GM21526 (cell line): ENCODE data around the gene LGALSL.

Experiments
- ATAC-seq: cut with Tn5 transposase; IDR thresholded peaks from one replicate; pipeline ENCODE4 v1.9.1; 2021; ENCODE audit warnings: moderate library complexity; ENCODE audit not compliant: unreplicated experiment, low FRiP score

The LGALSL gene

DNA sequence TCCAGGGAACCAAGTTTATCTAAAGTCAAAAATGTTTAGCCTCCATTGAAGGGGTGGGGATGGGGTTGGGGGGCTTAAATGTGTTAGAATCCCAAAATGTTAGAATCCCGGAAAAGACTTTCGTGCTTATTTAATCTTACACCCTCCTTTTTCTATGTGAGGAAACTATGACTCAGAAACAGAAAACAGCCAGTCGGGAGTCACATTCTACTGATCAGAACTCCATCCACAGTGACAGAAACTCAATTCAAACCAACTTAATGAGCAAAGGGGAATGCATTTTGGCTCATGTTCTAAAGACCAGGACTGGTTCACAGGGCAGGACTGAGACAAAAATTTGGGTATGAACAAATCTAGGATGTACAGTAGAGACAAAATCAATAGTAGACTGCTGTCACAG is 38.3 kb downstream of the LGALSL start:
- ATAC-seq, result no peak

DNA sequence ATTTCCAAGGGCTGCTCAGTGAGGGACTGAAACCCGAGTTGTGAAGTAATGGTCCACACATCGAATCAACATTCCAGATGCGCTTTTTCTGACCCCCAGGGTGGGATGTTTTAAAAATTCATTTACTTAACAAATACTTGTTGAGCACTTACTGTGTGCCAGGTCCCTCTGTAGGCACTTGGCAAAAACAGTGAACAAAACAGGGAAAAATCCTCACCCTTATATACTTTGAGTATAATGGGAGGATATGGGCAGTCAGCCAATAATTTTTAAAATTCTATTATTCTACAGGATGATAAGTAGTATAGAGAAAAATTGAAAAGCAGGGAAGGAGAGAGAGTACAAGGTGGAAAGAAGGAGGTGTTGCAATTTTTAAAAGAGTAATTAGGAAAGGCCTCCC is 38.9 kb downstream of the LGALSL start:
- ATAC-seq, result no peak

GRCh38 chr2:64493788-64494187 is 39.8 kb downstream of the LGALSL start:
- no peak for ATAC-seq

DNA sequence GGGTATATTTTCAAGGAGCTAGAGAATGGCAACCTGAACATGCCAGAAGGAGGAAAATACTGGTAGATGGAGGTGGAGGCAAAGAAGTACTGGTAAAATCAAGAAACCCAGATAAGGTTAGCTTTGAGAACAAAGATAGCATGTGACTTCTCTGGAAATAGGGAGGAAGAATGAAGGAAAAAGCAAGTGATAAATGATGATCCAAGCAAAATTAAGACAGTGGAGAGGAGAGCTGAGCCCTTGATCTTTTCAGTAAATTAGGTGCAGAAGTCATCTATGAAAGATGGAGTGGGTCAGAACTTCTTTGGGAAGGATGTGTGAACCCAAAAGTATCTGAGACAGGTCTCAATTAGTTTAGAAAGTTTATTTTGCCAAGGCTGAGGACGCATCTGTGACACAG is 44.5 kb downstream of the LGALSL start:
- ATAC-seq, result no peak

- no peak for ATAC-seq
Measured at GRCh38 chr2:64500549-64500948, 46.6 kb downstream of the LGALSL start.

DNA sequence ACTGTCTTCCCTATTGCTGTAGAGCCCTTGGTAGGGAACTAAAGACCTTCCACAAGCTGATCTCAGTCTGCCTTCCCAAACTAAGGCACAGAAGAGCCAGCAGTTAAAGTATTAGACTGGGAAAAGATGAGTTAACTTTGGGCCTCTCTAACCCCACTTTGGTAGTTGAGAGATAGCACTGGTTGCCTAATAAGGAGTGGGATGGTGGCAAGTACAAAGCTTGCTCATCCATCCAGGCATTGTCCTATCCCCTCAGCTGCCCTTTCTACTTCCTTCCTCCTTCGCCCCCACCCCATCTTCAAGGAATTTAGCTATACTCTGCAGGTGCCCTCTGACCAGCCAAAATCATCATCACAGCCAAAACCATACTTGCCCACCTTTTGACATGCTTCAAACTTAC is 48.0 kb downstream of the LGALSL start:
- ATAC-seq, result no peak

- ATAC-seq, result no peak
Measured at GRCh38 chr2:64502860-64503259, 48.9 kb downstream of the LGALSL start.

DNA sequence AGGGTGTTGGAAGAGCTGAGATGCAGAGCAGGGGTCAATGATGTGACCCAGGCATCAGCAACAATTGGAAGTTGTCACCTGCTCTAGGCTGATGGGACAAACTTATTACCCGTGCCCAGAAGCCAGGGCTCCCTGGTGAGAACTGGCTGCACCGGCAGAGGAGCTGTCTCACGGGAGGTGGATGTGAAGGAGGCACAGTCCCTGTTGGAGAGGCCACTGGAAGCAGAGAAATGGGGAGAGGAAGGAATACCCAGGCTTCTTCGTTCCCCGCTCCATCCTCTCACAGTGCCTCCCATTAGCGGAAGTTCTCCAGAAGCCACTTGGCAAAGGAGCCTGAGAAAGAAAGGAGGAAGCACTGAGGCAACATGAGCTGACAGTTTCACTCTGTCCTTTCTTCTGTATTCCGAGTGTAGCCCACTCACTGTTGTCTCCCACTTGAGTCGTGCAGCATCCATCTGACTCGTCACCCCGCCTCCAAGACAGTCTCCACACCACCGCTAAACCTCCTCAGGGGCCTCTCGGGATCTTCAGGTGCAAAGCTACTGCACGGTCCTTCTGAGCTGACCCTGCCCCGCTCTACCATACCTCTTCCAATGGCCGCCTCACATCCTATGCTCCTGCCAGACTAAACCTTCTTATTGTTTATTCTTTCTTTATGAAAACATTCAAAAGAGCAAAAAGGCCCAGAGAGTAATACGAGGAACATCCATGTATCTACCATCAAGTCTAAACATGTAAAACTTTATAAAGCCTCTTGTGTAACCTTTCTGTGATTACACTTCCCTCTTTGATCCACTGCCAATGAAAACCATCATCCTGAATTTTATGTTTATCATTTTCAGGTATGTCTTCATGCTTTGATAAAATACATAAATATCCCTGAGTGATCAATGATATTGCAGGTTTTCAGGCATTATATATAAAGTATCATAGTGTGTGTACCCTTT is 51.1 kb downstream of the LGALSL start:
- no peak for ATAC-seq

DNA sequence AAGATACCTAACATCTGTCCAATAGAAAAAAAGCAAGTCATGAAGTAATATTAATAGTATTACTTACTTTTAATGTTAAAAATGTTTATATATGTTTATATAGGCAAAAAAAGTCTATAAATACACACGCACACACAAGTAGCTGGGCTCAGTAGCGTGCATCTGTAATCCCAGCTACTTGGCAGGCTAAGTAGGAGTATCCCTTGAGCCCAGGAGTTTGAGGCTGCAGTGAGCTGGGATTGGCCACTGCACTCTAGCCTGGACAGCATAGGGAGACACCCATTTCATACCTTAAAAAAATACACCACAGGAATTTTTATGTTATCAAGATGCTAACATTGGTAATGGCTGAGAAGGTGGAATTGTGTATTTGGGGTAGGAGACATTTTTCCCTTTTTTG is 52.7 kb downstream of the LGALSL start:
- no peak for ATAC-seq
